ENCODE results near the gene WASF2.

DNA sequence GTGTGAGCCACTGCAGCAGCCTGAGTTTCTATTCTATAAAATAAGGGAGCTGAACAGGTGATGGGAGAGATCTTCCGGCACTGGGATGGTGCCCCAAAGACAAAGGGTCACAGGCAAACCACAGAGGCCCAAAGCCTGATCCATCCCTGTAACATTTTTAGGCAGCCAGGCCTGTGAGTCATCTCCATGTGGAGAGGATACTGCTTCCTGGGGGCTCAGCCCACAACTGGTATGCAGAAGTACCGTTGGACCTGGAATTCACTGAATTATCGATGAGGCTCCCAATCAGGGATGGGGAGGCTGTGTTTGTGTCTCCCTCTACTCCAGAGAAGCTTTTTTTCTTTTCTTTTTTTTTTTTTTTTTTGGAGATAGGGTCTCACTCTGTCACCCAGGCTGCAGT, 48.8 kb upstream of the WASF2 start:
- TF ChIP-seq, protein P1, sequence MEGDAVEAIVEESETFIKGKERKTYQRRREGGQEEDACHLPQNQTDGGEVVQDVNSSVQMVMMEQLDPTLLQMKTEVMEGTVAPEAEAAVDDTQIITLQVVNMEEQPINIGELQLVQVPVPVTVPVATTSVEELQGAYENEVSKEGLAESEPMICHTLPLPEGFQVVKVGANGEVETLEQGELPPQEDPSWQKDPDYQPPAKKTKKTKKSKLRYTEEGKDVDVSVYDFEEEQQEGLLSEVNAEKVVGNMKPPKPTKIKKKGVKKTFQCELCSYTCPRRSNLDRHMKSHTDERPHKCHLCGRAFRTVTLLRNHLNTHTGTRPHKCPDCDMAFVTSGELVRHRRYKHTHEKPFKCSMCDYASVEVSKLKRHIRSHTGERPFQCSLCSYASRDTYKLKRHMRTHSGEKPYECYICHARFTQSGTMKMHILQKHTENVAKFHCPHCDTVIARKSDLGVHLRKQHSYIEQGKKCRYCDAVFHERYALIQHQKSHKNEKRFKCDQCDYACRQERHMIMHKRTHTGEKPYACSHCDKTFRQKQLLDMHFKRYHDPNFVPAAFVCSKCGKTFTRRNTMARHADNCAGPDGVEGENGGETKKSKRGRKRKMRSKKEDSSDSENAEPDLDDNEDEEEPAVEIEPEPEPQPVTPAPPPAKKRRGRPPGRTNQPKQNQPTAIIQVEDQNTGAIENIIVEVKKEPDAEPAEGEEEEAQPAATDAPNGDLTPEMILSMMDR (IDR thresholded peaks at IDR 0.05) = no peak
- no peak for TF ChIP-seq POLR2A (IDR thresholded peaks at IDR 0.05)

All from breast epithelium (tissue), 3 donors.